Measurements from ENCODE around the gene OR1D5.
"Not testable (repeated sequence)": the region's sequence is repeated elsewhere in the genome, so short reads cannot be mapped to it uniquely, and the experiment has no call there.

DNA sequence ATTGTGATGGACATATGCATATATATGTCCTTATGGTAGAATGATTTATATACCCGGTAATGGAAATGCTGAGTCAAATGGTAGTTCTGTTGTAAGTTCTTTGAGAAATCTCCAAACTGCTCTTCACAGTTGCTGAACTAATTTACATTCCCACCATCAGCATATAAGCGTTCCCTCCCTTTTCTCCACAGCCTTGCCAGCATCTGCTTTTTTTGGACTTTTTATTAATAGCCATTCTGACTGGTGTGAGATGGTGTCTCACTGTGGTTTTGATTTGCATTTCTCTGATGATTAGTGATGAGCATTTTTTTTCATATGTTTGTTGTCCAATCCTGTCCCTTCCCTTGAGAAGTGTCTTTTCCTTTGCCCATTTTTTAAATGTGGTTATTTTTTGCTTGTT is 8.5 kb downstream of the OR1D5 start:
- TF ChIP-seq, protein P1, sequence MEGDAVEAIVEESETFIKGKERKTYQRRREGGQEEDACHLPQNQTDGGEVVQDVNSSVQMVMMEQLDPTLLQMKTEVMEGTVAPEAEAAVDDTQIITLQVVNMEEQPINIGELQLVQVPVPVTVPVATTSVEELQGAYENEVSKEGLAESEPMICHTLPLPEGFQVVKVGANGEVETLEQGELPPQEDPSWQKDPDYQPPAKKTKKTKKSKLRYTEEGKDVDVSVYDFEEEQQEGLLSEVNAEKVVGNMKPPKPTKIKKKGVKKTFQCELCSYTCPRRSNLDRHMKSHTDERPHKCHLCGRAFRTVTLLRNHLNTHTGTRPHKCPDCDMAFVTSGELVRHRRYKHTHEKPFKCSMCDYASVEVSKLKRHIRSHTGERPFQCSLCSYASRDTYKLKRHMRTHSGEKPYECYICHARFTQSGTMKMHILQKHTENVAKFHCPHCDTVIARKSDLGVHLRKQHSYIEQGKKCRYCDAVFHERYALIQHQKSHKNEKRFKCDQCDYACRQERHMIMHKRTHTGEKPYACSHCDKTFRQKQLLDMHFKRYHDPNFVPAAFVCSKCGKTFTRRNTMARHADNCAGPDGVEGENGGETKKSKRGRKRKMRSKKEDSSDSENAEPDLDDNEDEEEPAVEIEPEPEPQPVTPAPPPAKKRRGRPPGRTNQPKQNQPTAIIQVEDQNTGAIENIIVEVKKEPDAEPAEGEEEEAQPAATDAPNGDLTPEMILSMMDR (IDR thresholded peaks at IDR 0.05; ENCODE audit: low read length), result not testable (repeated sequence)
- not testable (repeated sequence) for TF ChIP-seq EZH2 (IDR thresholded peaks at IDR 0.05; ENCODE audit: borderline replicate concordance, low read length)

Data from OCI-LY1 (cell line).